WTC11 (cell line): ENCODE data around the gene CASR.

Experiments used
- JUN ChIP-seq: sonication (generic); formaldehyde crosslinking; IDR thresholded peaks from 2 replicates; pipeline ENCODE4 v1.8.0; 2023; ENCODE audit warnings: mild to moderate bottlenecking, missing genetic modification reagents
- NR3C1 ChIP-seq: sonication (generic); formaldehyde crosslinking; conservative IDR thresholded peaks from 2 replicates; pipeline ENCODE4 v1.8.1; 2023; ENCODE audit warnings: low read depth, mild to moderate bottlenecking, missing genetic modification reagents

DNA sequence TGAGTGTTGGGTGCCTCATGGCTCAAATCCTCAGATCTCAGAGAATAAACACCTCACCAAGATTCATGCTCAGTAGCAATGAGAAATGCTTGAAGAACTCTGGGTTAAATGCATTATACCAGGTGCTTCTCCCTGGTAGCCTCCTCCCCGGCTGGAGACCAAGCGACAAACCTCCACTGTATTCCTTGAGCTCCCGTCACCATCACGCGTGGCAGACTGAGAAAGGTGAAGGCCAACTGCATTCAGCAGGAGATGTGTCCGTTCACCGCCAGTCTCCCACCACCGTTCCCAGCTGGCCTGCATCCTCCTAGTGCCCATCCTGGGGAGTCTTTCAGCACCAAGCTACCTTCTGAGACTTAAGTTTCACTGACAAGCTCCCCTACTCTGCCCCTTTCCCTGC lies 149.1 kb downstream of the CASR start:
- no peak for TF ChIP-seq NR3C1 (CRISPR knock-in tag)
- no peak for TF ChIP-seq JUN (CRISPR knock-in tag)
